Esophagus squamous epithelium (tissue), 4 donors: ENCODE measurements around the gene CACFD1.

Source experiments
- POLR2A ChIP-seq, 4 donors: fragments of 450-650 bp; IDR thresholded peaks; one replicate each; pipeline ENCODE4 v1.6.1; 2017; ENCODE audit warnings: antibody characterized with exemption in 4 of 4, mild to moderate bottlenecking in 4 of 4, moderate library complexity in 3 of 4
- TF ChIP-seq, protein P1 (sequence below), 6 experiments: fragments of 450-650 bp in 4 of 6; fragments of 200-600 bp in 2 of 6; sonication (generic) in 2 of 6; IDR thresholded peaks; one replicate each; pipeline ENCODE4 v1.5.1; 2016 to 2019; ENCODE audit warnings: antibody characterized with exemption in 6 of 6, mild to moderate bottlenecking in 4 of 6, moderate library complexity in 4 of 6

- TF ChIP-seq POLR2A (IDR thresholded peaks at IDR 0.05) = no peak
- TF ChIP-seq, protein P1, sequence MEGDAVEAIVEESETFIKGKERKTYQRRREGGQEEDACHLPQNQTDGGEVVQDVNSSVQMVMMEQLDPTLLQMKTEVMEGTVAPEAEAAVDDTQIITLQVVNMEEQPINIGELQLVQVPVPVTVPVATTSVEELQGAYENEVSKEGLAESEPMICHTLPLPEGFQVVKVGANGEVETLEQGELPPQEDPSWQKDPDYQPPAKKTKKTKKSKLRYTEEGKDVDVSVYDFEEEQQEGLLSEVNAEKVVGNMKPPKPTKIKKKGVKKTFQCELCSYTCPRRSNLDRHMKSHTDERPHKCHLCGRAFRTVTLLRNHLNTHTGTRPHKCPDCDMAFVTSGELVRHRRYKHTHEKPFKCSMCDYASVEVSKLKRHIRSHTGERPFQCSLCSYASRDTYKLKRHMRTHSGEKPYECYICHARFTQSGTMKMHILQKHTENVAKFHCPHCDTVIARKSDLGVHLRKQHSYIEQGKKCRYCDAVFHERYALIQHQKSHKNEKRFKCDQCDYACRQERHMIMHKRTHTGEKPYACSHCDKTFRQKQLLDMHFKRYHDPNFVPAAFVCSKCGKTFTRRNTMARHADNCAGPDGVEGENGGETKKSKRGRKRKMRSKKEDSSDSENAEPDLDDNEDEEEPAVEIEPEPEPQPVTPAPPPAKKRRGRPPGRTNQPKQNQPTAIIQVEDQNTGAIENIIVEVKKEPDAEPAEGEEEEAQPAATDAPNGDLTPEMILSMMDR (IDR thresholded peaks at IDR 0.05) = no peak
Measured at GRCh38 chr9:133518706-133519449, 59.1 kb downstream of the CACFD1 start.
